MM.1S (cell line): Measurements from ENCODE around the gene SCN4A.

ENCODE experiments used
- DNase-seq: peaks from one replicate; pipeline ENCODE4 v3.0.0-alpha.2; 2015
- H2AFZ ChIP-seq: fragments of 300-600 bp; sonication (generic); 2 replicates; pipeline ENCODE4 v1.6.0; 2016; ENCODE audit warnings: antibody characterized with exemption, low read length
- H3F3A ChIP-seq: fragments of 300-600 bp; sonication (generic); 2 replicates; pipeline ENCODE4 v1.6.1; 2016; ENCODE audit warnings: mild to moderate bottlenecking, antibody characterized with exemption, low read length, moderate library complexity, mixed read lengths; ENCODE audit not compliant: insufficient read depth
- H3K27ac ChIP-seq: fragments of 300-600 bp; sonication (generic); 2 replicates; pipeline ENCODE4 v1.5.1; 2016; ENCODE audit warnings: mild to moderate bottlenecking, low read length
- H3K27me3 ChIP-seq: fragments of 300-600 bp; sonication (generic); replicated peaks from 2 replicates; pipeline ENCODE4 v1.6.0; 2016; ENCODE audit warnings: low read length; ENCODE audit not compliant: insufficient read depth
- H3K36me3 ChIP-seq: fragments of 300-600 bp; sonication (generic); replicated peaks from 2 replicates; pipeline ENCODE4 v1.6.1; 2016; ENCODE audit warnings: mild to moderate bottlenecking, low read length, mixed read lengths; ENCODE audit not compliant: insufficient read depth
- H3K4me1 ChIP-seq: fragments of 300-600 bp; sonication (generic); 2 replicates; pipeline ENCODE4 v1.6.1; 2016; ENCODE audit warnings: low read length, mixed read lengths
- H3K4me2 ChIP-seq: fragments of 300-600 bp; sonication (generic); 2 replicates; pipeline ENCODE4 v1.6.0; 2016; ENCODE audit warnings: low read depth, low read length
- H3K4me3 ChIP-seq: fragments of 300-600 bp; sonication (generic); 2 replicates; pipeline ENCODE4 v1.5.1; 2016; ENCODE audit warnings: low read length, mixed read lengths
- H3K79me2 ChIP-seq: fragments of 300-600 bp; sonication (generic); 2 replicates; pipeline ENCODE4 v1.6.1; 2016; ENCODE audit warnings: mixed run types, low read length, mixed read lengths
- H3K9ac ChIP-seq: fragments of 300-600 bp; sonication (generic); 2 replicates; pipeline ENCODE4 v1.6.1; 2016; ENCODE audit warnings: low read length, mixed read lengths
- H3K9me2 ChIP-seq: fragments of 300-600 bp; sonication (generic); replicated peaks from 2 replicates; pipeline ENCODE4 v1.6.1; 2016; ENCODE audit warnings: mild to moderate bottlenecking, low read length, mixed read lengths; ENCODE audit not compliant: insufficient read depth
- H3K9me3 ChIP-seq: fragments of 300-600 bp; sonication (generic); replicated peaks from 2 replicates; pipeline ENCODE4 v1.6.1; 2016; ENCODE audit warnings: mild to moderate bottlenecking, low read length, mixed read lengths; ENCODE audit not compliant: insufficient read depth
- H4K20me1 ChIP-seq: fragments of 300-600 bp; sonication (generic); 2 replicates; pipeline ENCODE4 v1.6.1; 2016; ENCODE audit warnings: mild to moderate bottlenecking, low read length, moderate library complexity, mixed read lengths; ENCODE audit not compliant: insufficient read depth
- EZH2 ChIP-seq: fragments of 300-600 bp; sonication (generic); optimal IDR thresholded peaks from 2 replicates; pipeline ENCODE3; 2017; ENCODE audit warnings: low read depth, mild to moderate bottlenecking, antibody characterized with exemption, low read length, mixed read lengths
- EZH2phosphoT487 ChIP-seq: fragments of 300-600 bp; sonication (generic); IDR thresholded peaks from 2 replicates; pipeline ENCODE4 v1.6.1; 2018; ENCODE audit warnings: antibody characterized with exemption, low read length
- TF ChIP-seq, protein P1 (sequence below): fragments of 300-600 bp; sonication (generic); IDR thresholded peaks from 2 replicates; pipeline ENCODE4 v1.5.1; 2016; ENCODE audit warnings: antibody characterized with exemption, low read length, mixed read lengths

The SCN4A gene

GRCh38 chr17:63940584-63940983 lies 32.1 kb downstream of the SCN4A start:
- Histone ChIP-seq H3K9me2 (no peaks in the 10 kb centered on the region), H3K4me3 (no peak overlapping the region), H3K27me3 (peaks cover 14% of the 10 kb centered on the region; the same call in 1 of the 2 replicates), H2AFZ (no peak overlapping the region), H3K9ac (no peak overlapping the region), H3K36me3 (no peaks in the 10 kb centered on the region), H3K79me2 (no peaks in the 10 kb centered on the region), H3K27ac (no peak overlapping the region), H3K9me3 (no peaks in the 10 kb centered on the region), H3K4me1 (no peaks in the 10 kb centered on the region), H4K20me1 (no peaks in the 10 kb centered on the region), H3F3A (no peaks in the 10 kb centered on the region), H3K4me2 (no peak overlapping the region)
- DNase-seq, result no peak
- no peak for TF ChIP-seq EZH2phosphoT487
- TF ChIP-seq, protein P1, sequence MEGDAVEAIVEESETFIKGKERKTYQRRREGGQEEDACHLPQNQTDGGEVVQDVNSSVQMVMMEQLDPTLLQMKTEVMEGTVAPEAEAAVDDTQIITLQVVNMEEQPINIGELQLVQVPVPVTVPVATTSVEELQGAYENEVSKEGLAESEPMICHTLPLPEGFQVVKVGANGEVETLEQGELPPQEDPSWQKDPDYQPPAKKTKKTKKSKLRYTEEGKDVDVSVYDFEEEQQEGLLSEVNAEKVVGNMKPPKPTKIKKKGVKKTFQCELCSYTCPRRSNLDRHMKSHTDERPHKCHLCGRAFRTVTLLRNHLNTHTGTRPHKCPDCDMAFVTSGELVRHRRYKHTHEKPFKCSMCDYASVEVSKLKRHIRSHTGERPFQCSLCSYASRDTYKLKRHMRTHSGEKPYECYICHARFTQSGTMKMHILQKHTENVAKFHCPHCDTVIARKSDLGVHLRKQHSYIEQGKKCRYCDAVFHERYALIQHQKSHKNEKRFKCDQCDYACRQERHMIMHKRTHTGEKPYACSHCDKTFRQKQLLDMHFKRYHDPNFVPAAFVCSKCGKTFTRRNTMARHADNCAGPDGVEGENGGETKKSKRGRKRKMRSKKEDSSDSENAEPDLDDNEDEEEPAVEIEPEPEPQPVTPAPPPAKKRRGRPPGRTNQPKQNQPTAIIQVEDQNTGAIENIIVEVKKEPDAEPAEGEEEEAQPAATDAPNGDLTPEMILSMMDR, result no peak

GRCh38 chr17:63939884-63940283 lies 32.8 kb downstream of the SCN4A start:
- Histone ChIP-seq H3K27ac (no peak overlapping the region), H3K9ac (no peak overlapping the region), H3K4me1 (no peaks in the 10 kb centered on the region)

DNA sequence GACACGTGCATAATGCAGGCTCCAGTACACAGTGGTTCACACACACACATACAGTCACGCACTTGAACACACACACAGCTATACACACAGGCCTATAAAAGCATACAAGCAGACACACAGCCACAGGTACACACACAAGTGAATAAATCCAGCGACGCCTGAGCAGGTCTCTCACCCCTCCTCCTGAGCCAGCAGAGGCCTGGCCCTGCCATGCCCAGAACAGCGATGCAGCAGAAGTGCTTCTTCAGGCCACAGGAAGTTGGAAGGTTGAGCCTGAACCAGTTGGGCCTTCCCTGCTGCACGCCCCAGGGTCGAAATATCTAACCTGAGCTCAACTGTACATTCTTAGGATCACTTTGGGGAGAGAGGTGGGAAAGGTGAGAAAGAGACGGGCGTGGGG lies 33.3 kb downstream of the SCN4A start:
- Histone ChIP-seq H3K9me2 (no peaks in the 10 kb centered on the region), H3K27ac (no peak overlapping the region), H3K4me2 (no peak overlapping the region), H3K4me1 (no peaks in the 10 kb centered on the region), H3K4me3 (no peak overlapping the region), H3K9me3 (no peaks in the 10 kb centered on the region), H3K79me2 (no peaks in the 10 kb centered on the region), H3F3A (no peaks in the 10 kb centered on the region), H3K36me3 (no peaks in the 10 kb centered on the region), H2AFZ (no peak overlapping the region), H4K20me1 (no peaks in the 10 kb centered on the region), H3K27me3 (peaks cover 14% of the 10 kb centered on the region; the same call in 1 of the 2 replicates), H3K9ac (no peak overlapping the region)
- TF ChIP-seq, protein P1, result no peak
- TF ChIP-seq EZH2 (no peak), EZH2phosphoT487 (no peak)
- DNase-seq, result no peak

More at GRCh38 chr17:63939884-63940283, 32.8 kb downstream of the SCN4A start:
- TF ChIP-seq EZH2phosphoT487 (no peak), EZH2 (no peak)
- TF ChIP-seq, protein P1, result no peak
- Histone ChIP-seq H3F3A (no peaks in the 10 kb centered on the region), H3K36me3 (no peaks in the 10 kb centered on the region), H3K4me2 (no peak overlapping the region), H2AFZ (no peak overlapping the region), H3K79me2 (no peaks in the 10 kb centered on the region), H4K20me1 (no peaks in the 10 kb centered on the region), H3K4me3 (no peak overlapping the region), H3K9me3 (no peaks in the 10 kb centered on the region), H3K27me3 (peaks cover 14% of the 10 kb centered on the region; the same call in 1 of the 2 replicates), H3K9me2 (no peaks in the 10 kb centered on the region)
- DNase-seq, result no peak
